AG04450 (cell line): Measurements from ENCODE around the gene IST1. TPM values are rescaled to one million over a fixed set of nuclear protein-coding genes. Genes with fewer than 3 reads are reported as not detected.

Experiments used
- CTCF ChIA-PET: fragments of 300-600, 350-600 bp; formaldehyde crosslinking; extraction: SDS; loops from one replicate; lab custom pipeline; 2022; ENCODE audit warnings: antibody characterized with exemption, inconsistent platforms; lab: Charles Lee
- POLR2A ChIA-PET: fragments of 350-600 bp; formaldehyde crosslinking; extraction: SDS; loops from one replicate; lab custom pipeline; 2021; ENCODE audit warnings: antibody characterized with exemption, inconsistent platforms; lab: Yijun Ruan, JAX
- DNase-seq: peaks from one replicate; pipeline ENCODE4 v3.0.0-alpha.2; 2011; ENCODE audit warnings: low read depth, low spot score
- H3K27ac ChIP-seq: one replicate; pipeline ENCODE4 v1.5.1; 2012; ENCODE audit warnings: low read depth, low read length, control low read depth
- H3K27me3 ChIP-seq: one replicate; pipeline ENCODE4 v1.6.0; 2012; ENCODE audit warnings: low read length; ENCODE audit not compliant: control insufficient read depth, insufficient read depth
- H3K4me3 ChIP-seq: 2 replicates; pipeline ENCODE4 v1.5.1; 2011; ENCODE audit warnings: mild to moderate bottlenecking, low read depth, low read length, control low read depth
- H3K9me3 ChIP-seq: 2 replicates; pipeline ENCODE4 v1.5.1; 2012; ENCODE audit warnings: low read length; ENCODE audit not compliant: control insufficient read depth, insufficient read depth
- CTCF ChIP-seq: IDR thresholded peaks from 2 replicates; pipeline ENCODE4 v1.5.1; 2011; ENCODE audit warnings: low read depth, low read length, control low read depth, inconsistent platforms
- polyA plus RNA-seq: library from polyadenylated mRNA; depleted of rRNA; stranded (reverse); fragments of >200 nt; gene quantifications from 2 replicates; pipeline ENCODE4 v1.2.3, GENCODE V29; 2011

Gene IST1
- polyA plus RNA-seq, 1 experiment, result 260 TPM

GRCh38 chr16:71927383-71927782, 32.1 kb downstream of the IST1 start:
- ChIA-PET CTCF (no interaction called here), POLR2A (interaction anchor here (0.7 kb wide), 2 partner anchors 34 to 36 kb away, joined by 4 read pairs; no protein-coding TSS in a partner anchor)
- TF ChIP-seq CTCF, result no peak
- H3K27me3 ChIP-seq, result no peaks in the 10 kb centered on the region
- H3K9me3 ChIP-seq, result no peaks in the 10 kb centered on the region
- H3K4me3 ChIP-seq, result no peak overlapping the region
- H3K27ac ChIP-seq, result peak overlapping the region; percentile 57
- DNase-seq, result peak; percentile 63

- DNase-seq, result no peak
- CTCF ChIA-PET, result no interaction called here
Measured at GRCh38 chr16:71927787-71928186, 32.5 kb downstream of the IST1 start.

GRCh38 chr16:71929048-71929447, 33.7 kb downstream of the IST1 start:
- no peaks in the 10 kb centered on the region for H3K9me3 ChIP-seq
- peak; percentile 68 for DNase-seq
- TF ChIP-seq CTCF, result no peak
- POLR2A ChIA-PET, result interaction anchor here (0.9 to 1.5 kb wide), 5 partner anchors 9 to 45 kb away, joined by 3 to 5 read pairs (median 3); partner anchors contain the start of gene IST1
- H3K27me3 ChIP-seq, result no peaks in the 10 kb centered on the region
- CTCF ChIA-PET, result interaction anchor here (0.6 to 2.5 kb wide), 4 partner anchors 22 to 318 kb away, joined by 3 to 24 read pairs (median 14); no protein-coding TSS in a partner anchor
- no peak overlapping the region for H3K4me3 ChIP-seq
- no peak overlapping the region for H3K27ac ChIP-seq

More at GRCh38 chr16:71927787-71928186, 32.5 kb downstream of the IST1 start:
- no peaks in the 10 kb centered on the region for H3K9me3 ChIP-seq
- H3K4me3 ChIP-seq, result no peak overlapping the region
- H3K27ac ChIP-seq, result peak overlapping the region; percentile 57
- POLR2A ChIA-PET, result interaction anchor here (0.7 kb wide), 2 partner anchors 33 to 36 kb away, joined by 4 read pairs; no protein-coding TSS in a partner anchor
- TF ChIP-seq CTCF, result no peak
- no peaks in the 10 kb centered on the region for H3K27me3 ChIP-seq

GRCh38 chr16:71930013-71930563, 34.8 kb downstream of the IST1 start:
- CTCF ChIA-PET, result interaction anchor here (2.2 to 2.5 kb wide), 2 partner anchors 31 to 47 kb away, joined by 24 read pairs; no protein-coding TSS in a partner anchor

More at GRCh38 chr16:71930013-71930563, 34.8 kb downstream of the IST1 start:
- Histone ChIP-seq H3K27me3 (no peaks in the 10 kb centered on the region), H3K9me3 (no peaks in the 10 kb centered on the region), H3K27ac (no peak overlapping the region), H3K4me3 (no peak overlapping the region)
- no peak for DNase-seq
- POLR2A ChIA-PET, result interaction anchor here (1.2 to 1.5 kb wide), 2 partner anchors 30 to 35 kb away, joined by 3 to 5 read pairs; partner anchors contain the start of gene IST1
- TF ChIP-seq CTCF, result no peak
